ENCODE measurements around the gene ATP5ME. TPM values are rescaled to one million over a fixed set of nuclear protein-coding genes. Genes with fewer than 3 reads are reported as not detected.

ATP5ME gene
- total and polyA plus RNA-seq, 2 of the 13 experiments (the other 11 are each of a cell fraction or from before 2014, with no cell fraction given): 305 to 753 TPM

- TF ChIP-seq ZBTB43 (CRISPR knock-in tag; conservative IDR thresholded peaks at IDR 0.05) (no peak), GLI4 (CRISPR knock-in tag; IDR thresholded peaks at IDR 0.05; ENCODE audit: borderline replicate concordance) (no peak), ZNF12 (CRISPR knock-in tag; IDR thresholded peaks at IDR 0.05) (no peak), ZNF770 (CRISPR knock-in tag; IDR thresholded peaks at IDR 0.05) (no peak), SSRP1 (CRISPR knock-in tag; IDR thresholded peaks at IDR 0.05) (no peak), ZSCAN25 (CRISPR knock-in tag; IDR thresholded peaks at IDR 0.05) (no peak), ZNF891 (CRISPR knock-in tag; IDR thresholded peaks at IDR 0.05) (no peak), RBFOX2 (IDR thresholded peaks at IDR 0.05; ENCODE audit: low read depth, low read length) (peak; percentile 82), RARG (CRISPR knock-in tag; IDR thresholded peaks at IDR 0.05; ENCODE audit: low read depth) (no peak), JDP2 (CRISPR knock-in tag; IDR thresholded peaks at IDR 0.05; ENCODE audit: borderline replicate concordance) (no peak), PPARG (CRISPR knock-in tag; conservative IDR thresholded peaks at IDR 0.05) (no peak), FOXA3 (CRISPR knock-in tag; IDR thresholded peaks at IDR 0.05) (no peak), MAF1 (CRISPR knock-in tag; IDR thresholded peaks at IDR 0.05; ENCODE audit: borderline replicate concordance) (no peak), ARHGAP35 (CRISPR knock-in tag; IDR thresholded peaks at IDR 0.05; ENCODE audit: borderline replicate concordance) (no peak), ATF5 (CRISPR knock-in tag; IDR thresholded peaks at IDR 0.05; ENCODE audit: low read depth) (no peak), MED8 (CRISPR knock-in tag; IDR thresholded peaks at IDR 0.05; ENCODE audit: insufficient replicate concordance) (no peak), RELA (CRISPR knock-in tag; IDR thresholded peaks at IDR 0.05) (no peak), ZNF747 (CRISPR knock-in tag; IDR thresholded peaks at IDR 0.05; ENCODE audit: borderline replicate concordance) (no peak; the same call in 1 of the 2 replicates), WIZ (CRISPR knock-in tag; IDR thresholded peaks at IDR 0.05) (no peak), RXRA (CRISPR knock-in tag; IDR thresholded peaks at IDR 0.05) (no peak), ZNF580 (CRISPR knock-in tag; IDR thresholded peaks at IDR 0.05; ENCODE audit: borderline replicate concordance, low read depth) (no peak), KAT8 (CRISPR knock-in tag; IDR thresholded peaks at IDR 0.05) (no peak), TBL1XR1 (IDR thresholded peaks at IDR 0.05; ENCODE audit: borderline replicate concordance, low read length, partially characterized antibody) (no peak), ZNF234 (CRISPR knock-in tag; conservative IDR thresholded peaks at IDR 0.05) (no peak), BRCA1 (CRISPR knock-in tag; IDR thresholded peaks at IDR 0.05) (no peak), CBX1 (IDR thresholded peaks at IDR 0.05; ENCODE audit: low read depth) (no peak)
These were observed 31.4 kb upstream of the ATP5ME start, which contains the start of gene PCGF3 (continued) for GRCh38 chr4:705278-706082.

Measured in HepG2 (cell line).